Smooth muscle cell of the brain vasculature (primary cell): Measurements from ENCODE around the gene WTAP.
"Not testable (repeated sequence)": the region's sequence is repeated elsewhere in the genome, so short reads cannot be mapped to it uniquely, and the experiment has no call there.

Source experiments
- DNase-seq: peaks from one replicate; pipeline ENCODE4 v3.0.0-alpha.2; 2012; ENCODE audit warnings: low read depth, low spot score

Gene WTAP

GRCh38 chr6:159726918-159727716, at the start of gene WTAP:
Gene WTAP (plus strand): TSS chr6:159727506. CDS start chr6:159736266, 8,760 bp downstream.
- peak; percentile 88 for DNase-seq

DNA sequence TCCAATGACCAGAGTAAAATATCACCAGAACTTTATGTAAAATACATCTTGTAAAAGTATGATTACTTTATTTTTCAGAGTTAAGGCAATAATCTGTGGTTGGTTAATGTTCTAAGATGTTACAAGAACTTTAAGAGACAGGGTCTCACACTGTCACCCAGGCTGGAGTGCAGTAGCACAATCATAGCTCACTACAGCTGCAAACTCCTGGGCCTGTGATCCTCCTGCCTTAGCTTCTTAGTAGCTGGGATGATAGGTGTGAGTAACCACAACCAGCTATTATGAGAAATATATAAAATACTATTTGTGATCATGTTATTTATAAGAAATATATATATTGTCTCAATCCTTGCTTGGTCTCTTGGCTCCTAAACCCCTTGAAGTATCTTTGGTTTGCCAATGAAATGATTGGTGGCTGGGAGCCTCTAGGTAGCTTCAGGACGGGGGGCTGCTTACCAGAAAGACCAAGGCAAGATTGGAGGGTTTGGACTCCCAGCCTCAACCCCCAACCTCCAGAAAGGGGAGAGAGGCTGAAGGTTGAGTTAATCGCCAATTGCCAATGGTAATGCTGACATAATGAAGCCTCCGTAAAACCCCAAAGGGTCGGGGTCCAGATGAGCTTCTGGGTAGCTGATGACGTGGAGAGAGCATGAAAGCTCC, 49.7 kb upstream of the WTAP start:
- no peak for DNase-seq

DNA sequence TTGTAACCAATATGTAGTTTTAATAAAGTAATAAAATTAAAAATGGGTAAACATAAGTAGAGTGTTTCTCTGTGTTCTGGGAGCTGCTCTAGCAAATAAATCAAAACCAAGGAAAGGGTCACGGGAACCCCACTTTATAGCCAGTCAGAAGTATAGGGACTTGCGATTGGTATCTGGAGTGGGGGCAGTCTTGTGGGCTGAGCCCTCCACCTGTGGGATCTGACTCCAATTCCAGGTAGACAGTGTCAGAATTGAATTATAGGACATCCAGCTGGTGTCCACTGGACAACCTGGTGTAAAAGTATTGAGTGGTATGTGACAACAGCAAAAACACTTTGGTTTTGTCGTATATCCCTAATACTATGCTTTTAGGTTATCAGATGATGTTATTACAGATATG, 48.7 kb upstream of the WTAP start:
- no peak for DNase-seq

GRCh38 chr6:159679091-159680077, 47.9 kb upstream of the WTAP start:
- no peak for DNase-seq

DNA sequence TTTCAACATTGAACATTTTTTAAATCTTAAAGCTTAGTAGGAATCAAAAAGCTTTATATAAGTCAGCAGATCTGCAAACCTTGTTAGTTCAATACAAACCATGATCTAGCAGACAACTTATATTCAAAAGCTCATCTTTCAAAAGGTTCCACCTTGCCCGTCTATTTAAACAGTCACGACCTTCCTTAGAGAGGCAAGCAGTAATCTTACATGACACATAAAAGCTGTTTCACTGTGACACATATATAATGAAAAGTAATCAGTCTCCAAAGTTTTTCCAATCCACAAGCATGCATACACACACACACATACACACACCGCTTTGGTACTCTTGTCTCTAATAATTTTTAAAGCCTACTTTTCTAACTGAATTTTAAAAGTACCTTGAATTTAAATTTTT, 47.2 kb upstream of the WTAP start:
- no peak for DNase-seq

DNA sequence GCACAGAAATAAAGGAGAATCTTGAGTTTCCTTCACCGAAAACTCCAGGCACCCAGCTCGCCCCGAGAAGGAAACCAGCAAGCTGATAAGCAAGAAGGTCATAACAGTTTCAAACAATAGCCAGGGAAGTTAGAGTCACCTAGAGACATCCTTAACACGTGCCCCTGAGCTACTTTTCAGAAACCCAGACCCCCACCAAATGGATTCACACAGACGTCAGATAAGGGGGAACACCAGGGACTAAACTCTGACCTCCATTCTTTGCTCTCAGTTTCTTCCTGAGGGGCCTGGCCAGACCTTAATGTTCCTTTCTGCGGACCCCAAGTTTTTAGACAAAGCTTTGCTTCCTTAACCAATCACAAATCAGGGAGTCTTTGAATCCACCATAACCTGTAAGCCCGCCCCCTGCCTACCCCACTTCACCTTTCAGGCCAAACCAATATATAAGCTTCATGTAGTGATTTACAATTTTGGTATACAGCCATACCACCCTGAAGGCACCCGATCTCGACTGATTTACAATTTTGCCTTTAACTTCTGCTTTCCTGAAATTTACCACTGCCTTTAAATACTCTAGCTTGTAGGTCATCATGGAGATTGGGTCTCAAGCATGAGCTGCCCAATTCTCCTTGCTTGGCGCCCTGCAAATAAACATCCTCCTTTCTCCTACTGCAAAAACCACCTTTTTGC, 46.0 kb upstream of the WTAP start:
- no peak for DNase-seq

GRCh38 chr6:159682295-159682694, 45.0 kb upstream of the WTAP start:
- DNase-seq, result no peak

GRCh38 chr6:159682810-159683209, 44.5 kb upstream of the WTAP start:
- DNase-seq, result no peak

DNA sequence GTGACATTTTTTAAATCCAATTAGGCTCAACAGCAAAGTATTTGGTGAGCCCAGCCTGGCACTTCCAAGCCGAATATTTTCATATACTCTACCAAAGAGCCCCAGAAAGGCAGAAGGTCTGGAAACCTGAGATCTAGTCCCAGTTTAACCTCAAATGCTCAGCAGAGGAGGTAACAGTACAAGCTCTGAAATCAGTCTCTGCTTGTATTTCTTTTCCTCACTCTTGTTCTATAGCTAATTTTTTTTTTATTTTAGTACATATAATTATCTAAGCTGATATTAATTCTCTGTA, 43.3 kb upstream of the WTAP start:
- DNase-seq, result no peak

GRCh38 chr6:159686040-159686439, 41.3 kb upstream of the WTAP start:
- no peak for DNase-seq

DNA sequence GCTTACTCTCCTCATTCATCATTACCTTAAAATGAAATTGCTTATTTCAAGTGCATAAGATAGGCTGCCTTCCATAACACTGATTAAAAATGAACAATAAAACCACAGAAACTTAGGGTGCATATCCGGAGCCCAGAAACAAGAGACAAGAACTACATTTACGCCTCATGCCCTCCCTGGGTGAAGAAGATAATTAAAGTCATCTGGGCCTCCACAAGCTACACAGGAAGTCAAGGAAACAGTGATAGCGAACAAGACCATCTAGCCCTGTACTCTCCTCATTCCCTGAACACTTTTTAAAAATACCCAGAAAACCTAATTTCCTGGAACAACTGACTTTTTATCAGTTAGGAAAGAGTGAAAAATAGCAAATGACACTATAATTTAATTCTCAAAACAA, 40.6 kb upstream of the WTAP start:
- DNase-seq, result no peak

GRCh38 chr6:159687341-159687740, 40.0 kb upstream of the WTAP start:
- DNase-seq, result no peak

GRCh38 chr6:159688266-159688905, 38.9 kb upstream of the WTAP start:
- no peak for DNase-seq

DNA sequence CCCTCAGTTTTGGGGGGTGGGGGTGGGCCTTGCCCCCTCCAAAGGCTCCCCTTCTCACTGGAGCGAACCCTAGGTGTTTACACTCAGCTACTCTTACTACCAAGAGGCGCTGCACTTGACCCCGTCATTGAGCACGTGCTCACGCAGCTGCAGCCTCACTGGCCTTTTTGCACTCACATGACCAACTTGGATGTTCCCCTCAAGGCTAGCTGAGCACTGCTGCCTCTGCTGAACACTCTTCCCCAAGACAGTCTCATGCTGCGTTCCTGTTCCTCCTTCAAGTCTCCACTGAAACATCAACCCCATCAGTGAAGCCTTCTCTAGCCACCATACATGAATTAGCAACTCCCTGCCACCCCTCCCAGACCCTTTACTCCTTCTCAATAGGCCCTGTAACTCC, 38.3 kb upstream of the WTAP start:
- DNase-seq, result no peak

DNA sequence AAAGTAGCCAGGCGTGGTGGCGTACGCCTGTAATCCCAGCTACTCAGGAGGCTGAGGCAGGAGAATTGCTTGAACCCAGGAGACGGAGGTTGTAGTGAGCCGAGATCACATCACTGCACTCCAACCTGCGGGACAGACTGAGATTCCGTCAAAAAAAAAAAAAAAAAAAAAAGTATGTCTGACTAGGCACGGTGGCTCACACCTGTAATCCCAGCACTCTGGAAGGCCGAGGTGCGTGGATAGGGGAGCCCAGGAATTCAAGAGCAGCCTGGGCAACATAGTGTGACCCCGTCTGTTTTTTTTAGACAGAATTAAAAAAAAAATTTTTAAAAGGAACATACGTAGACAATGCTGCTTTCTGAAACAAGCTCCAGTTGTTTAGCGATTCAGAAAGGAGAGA, 37.2 kb upstream of the WTAP start:
- DNase-seq, result not testable (repeated sequence)

DNA sequence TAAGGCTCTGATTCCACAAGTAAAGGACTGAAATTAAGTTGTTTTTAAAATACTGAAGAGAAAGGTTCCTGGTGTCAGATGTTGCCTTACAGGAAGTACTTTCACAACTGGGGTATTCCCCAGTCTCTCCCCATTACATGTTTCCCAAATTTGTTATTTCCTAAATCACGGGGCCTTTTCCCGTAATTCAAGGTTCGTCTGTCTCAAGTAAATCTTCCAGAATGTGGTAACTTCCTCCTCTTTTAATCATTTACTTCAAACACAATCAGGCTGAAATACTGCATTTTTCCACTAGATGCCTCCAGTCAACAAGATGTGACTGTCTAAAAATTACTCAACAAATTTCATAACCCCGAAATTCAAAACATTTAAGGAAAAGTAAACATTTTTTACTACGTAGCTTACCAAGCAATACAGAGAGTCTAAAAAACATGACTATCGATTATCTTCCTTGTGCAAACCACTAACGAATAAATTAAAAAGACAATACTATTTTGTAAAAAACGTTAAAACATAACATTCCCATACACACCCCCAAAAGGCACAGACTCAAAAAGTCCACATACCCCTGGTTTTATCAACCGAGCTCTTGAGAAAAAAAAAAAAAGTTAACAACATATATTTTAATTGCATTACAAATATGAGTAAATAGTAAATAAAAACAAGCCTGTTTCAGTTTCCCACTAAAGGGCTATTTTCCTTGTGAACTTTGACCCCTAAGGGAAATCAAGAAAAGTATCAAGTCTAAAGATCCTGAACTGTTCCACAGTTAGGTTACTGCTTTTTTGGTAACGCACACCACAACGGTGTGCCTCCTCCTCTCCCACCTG, 36.0 kb upstream of the WTAP start:
- peak; percentile 54 for DNase-seq

DNA sequence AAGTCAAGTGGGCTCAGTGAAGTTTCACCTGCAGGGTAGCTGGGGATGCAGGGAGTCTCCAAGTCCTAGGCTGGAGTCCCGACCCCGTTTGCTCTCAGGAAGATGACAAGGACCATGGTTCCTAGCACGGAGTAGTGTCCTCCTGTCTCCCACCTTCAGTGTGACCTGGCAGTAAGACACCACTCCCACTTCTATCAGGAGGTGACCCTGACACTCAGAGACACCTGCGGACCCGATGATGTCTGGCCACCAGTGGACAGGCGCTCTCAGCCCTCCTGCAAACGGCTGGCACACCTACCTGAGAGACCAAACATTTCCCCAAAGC, 35.4 kb upstream of the WTAP start:
- no peak for DNase-seq

DNA sequence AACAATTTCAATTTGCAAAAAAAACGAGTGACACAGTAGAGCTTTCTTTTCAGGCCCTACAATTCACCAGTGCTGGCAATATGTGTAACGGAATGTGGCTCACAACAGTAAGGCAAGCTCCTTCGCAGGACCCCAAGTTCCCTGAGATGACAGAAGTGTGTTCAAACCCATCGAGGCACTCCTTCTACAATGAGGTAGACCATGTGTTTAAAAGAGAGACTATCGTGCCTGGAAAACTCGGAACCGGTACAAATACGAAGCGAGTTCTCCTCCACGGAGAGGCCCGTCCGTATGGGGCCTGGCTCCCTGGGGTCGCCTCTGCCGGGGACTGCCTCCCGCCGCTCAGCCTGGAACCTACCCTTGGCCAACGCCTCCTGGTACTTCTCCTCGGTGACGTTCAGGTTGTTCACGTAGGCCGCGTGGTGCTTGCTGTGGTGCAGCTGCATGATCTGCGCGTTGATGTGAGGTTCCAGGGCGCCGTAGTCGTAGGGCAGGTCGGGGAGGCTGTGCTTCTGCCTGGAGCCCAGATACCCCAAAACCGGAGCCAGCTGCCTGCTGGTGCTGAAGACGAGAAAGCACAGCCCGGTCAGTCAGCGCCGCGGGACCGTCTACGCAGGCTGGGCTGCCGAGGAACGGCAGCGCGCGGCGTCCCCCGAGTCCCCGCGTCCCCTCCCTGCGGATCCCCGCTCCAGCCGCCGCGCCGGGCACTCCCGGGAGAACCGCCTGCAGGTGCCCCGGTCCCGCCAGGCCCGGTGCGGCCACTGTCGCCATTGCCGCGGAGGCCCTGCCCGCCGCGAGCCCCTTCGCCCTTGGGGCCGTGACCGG, 34.8 kb upstream of the WTAP start:
- DNase-seq, result no peak

GRCh38 chr6:159693128-159693893, 34.0 kb upstream of the WTAP start, which contains the start of gene SOD2:
Gene SOD2 (minus strand): TSS chr6:159693241. CDS start chr6:159693167, 74 bp downstream.
- DNase-seq, result no peak
